22Rv1 (cell line): ENCODE results near the gene CAMTA1.

Source experiments
- CTCF ChIP-seq: fragments of 450-650 bp; IDR thresholded peaks from 2 replicates; pipeline ENCODE4 v1.5.1; 2017; ENCODE audit warnings: mild to moderate bottlenecking
- ZFX ChIP-seq: fragments of 450-650 bp; IDR thresholded peaks from 2 replicates; pipeline ENCODE4 v1.6.1; 2017; ENCODE audit warnings: antibody characterized with exemption, borderline replicate concordance

GRCh38 chr1:6762060-6762459, 23.2 kb upstream of the CAMTA1 start:
- TF ChIP-seq CTCF (no peak), ZFX (no peak)
